HEK293 (cell line): ENCODE data around the gene FAM227B.

Experiments used
- CTCF ChIA-PET: fragments of 350-600 bp; formaldehyde crosslinking; extraction: SDS; loops from one replicate; lab custom pipeline; 2021; ENCODE audit warnings: antibody characterized with exemption; lab: Yijun Ruan, JAX
- POLR2A ChIA-PET: fragments of 300-600 bp; formaldehyde crosslinking; extraction: SDS; loops from one replicate; lab custom pipeline; 2020; ENCODE audit warnings: antibody characterized with exemption, inconsistent platforms; lab: Yijun Ruan, JAX
- H3K27ac ChIP-seq: fragments of 200-500 bp; sonication (Bioruptor generic); 2 replicates; pipeline ENCODE4 v1.5.1; 2014; ENCODE audit warnings: low read depth, low read length, control low read depth, inconsistent platforms; ENCODE audit errors: extremely low read depth
- H3K36me3 ChIP-seq, 2 experiments: fragments of 200-500 bp in 1 of 2; sonication (Bioruptor generic) in 1 of 2; 1 replicate in 1 of 2; 2 replicates in 1 of 2; pipeline ENCODE4 v1.5.1; 2014 to 2017; ENCODE audit warnings: inconsistent platforms in 2 of 2, low read length in 2 of 2; ENCODE audit not compliant: control insufficient read depth in 2 of 2, insufficient read depth in 1 of 2
- H3K4me1 ChIP-seq: fragments of 200-500 bp; sonication (Bioruptor generic); 2 replicates; pipeline ENCODE4 v1.5.1; 2014; ENCODE audit warnings: mild to moderate bottlenecking, low read length, inconsistent platforms; ENCODE audit not compliant: control insufficient read depth, insufficient read depth
- H3K4me3 ChIP-seq: 2 replicates; pipeline ENCODE4 v1.5.1; 2011; ENCODE audit warnings: low read depth, mild to moderate bottlenecking, control low read depth, low read length, moderate library complexity
- H3K9me3 ChIP-seq: fragments of 200-500 bp; sonication (Bioruptor generic); 2 replicates; pipeline ENCODE4 v1.5.1; 2014; ENCODE audit warnings: low read depth, low read length, inconsistent platforms; ENCODE audit not compliant: control insufficient read depth, insufficient read depth
- KLF16 ChIP-seq: fragments of 450-650 bp; formaldehyde crosslinking; IDR thresholded peaks from 2 replicates; pipeline ENCODE4 v1.5.1; 2017; ENCODE audit warnings: missing biosample characterization, missing genetic modification characterization
- KLF7 ChIP-seq: fragments of 450-650 bp; formaldehyde crosslinking; IDR thresholded peaks from 2 replicates; pipeline ENCODE4 v1.5.1; 2016; ENCODE audit warnings: missing biosample characterization, missing genetic modification characterization, borderline replicate concordance
- MZF1 ChIP-seq: fragments of 450-650 bp; formaldehyde crosslinking; IDR thresholded peaks from 2 replicates; pipeline ENCODE4 v1.5.1; 2017; ENCODE audit warnings: missing biosample characterization, missing genetic modification characterization, borderline replicate concordance
- ZBTB44 ChIP-seq: fragments of 450-650 bp; IDR thresholded peaks from 2 replicates; pipeline ENCODE4 v1.5.1; 2018; ENCODE audit warnings: missing biosample characterization, mild to moderate bottlenecking, missing genetic modification characterization
- ZNF10 ChIP-seq: fragments of 450-650 bp; formaldehyde crosslinking; IDR thresholded peaks from 2 replicates; pipeline ENCODE4 v1.5.1; 2017; ENCODE audit warnings: missing biosample characterization, missing genetic modification characterization
- ZNF132 ChIP-seq: fragments of 450-650 bp; formaldehyde crosslinking; IDR thresholded peaks from 2 replicates; pipeline ENCODE4 v1.5.1; 2017; ENCODE audit warnings: missing biosample characterization, missing genetic modification characterization, borderline replicate concordance
- ZNF140 ChIP-seq: fragments of 450-650 bp; formaldehyde crosslinking; IDR thresholded peaks from 2 replicates; pipeline ENCODE4 v1.5.1; 2016; ENCODE audit warnings: missing biosample characterization, missing genetic modification characterization
- ZNF248 ChIP-seq: fragments of 450-650 bp; formaldehyde crosslinking; IDR thresholded peaks from 2 replicates; pipeline ENCODE4 v1.5.1; 2017; ENCODE audit warnings: missing biosample characterization, missing genetic modification characterization
- ZNF555 ChIP-seq: fragments of 450-650 bp; formaldehyde crosslinking; conservative IDR thresholded peaks from 2 replicates; pipeline ENCODE4 v1.5.1; 2017; ENCODE audit warnings: missing biosample characterization, mild to moderate bottlenecking, missing genetic modification characterization, inconsistent platforms
- ZNF596 ChIP-seq: fragments of 450-650 bp; IDR thresholded peaks from 2 replicates; pipeline ENCODE4 v1.5.0; 2018; ENCODE audit warnings: missing biosample characterization, mild to moderate bottlenecking, missing genetic modification characterization, moderate library complexity
- ZNF624 ChIP-seq: fragments of 450-650 bp; formaldehyde crosslinking; IDR thresholded peaks from 2 replicates; pipeline ENCODE4 v1.5.1; 2017; ENCODE audit warnings: missing biosample characterization, missing genetic modification characterization
- ZNF654 ChIP-seq: fragments of 450-650 bp; formaldehyde crosslinking; IDR thresholded peaks from 2 replicates; pipeline ENCODE4 v1.5.1; 2016; ENCODE audit warnings: low read depth, missing biosample characterization, missing genetic modification characterization
- ZNF777 ChIP-seq: fragments of 450-650 bp; formaldehyde crosslinking; IDR thresholded peaks from 2 replicates; pipeline ENCODE4 v1.5.1; 2017; ENCODE audit warnings: missing biosample characterization, missing genetic modification characterization, borderline replicate concordance
- ZSCAN16 ChIP-seq: fragments of 450-650 bp; formaldehyde crosslinking; IDR thresholded peaks from 2 replicates; pipeline ENCODE4 v1.5.1; 2016; ENCODE audit warnings: missing biosample characterization, missing genetic modification characterization
- TF ChIP-seq, protein P1 (sequence below): fragments of 450-650 bp; formaldehyde crosslinking; IDR thresholded peaks from 2 replicates; pipeline ENCODE4; 2016; ENCODE audit warnings: missing biosample characterization, missing genetic modification characterization
- TF ChIP-seq, protein P2 (sequence below): fragments of 450-650 bp; formaldehyde crosslinking; IDR thresholded peaks from 2 replicates; pipeline ENCODE4 v1.5.1; 2016; ENCODE audit warnings: missing biosample characterization, missing genetic modification characterization, low read depth
- TF ChIP-seq, protein P3 (sequence below): fragments of 450-650 bp; formaldehyde crosslinking; conservative IDR thresholded peaks from 2 replicates; pipeline ENCODE4 v1.5.1; 2016; ENCODE audit warnings: low read depth, missing biosample characterization, missing genetic modification characterization
- TF ChIP-seq, protein P4 (sequence below): fragments of 450-650 bp; formaldehyde crosslinking; IDR thresholded peaks from 2 replicates; pipeline ENCODE4 v1.5.1; 2016; ENCODE audit warnings: missing biosample characterization, missing genetic modification characterization
- TF ChIP-seq, protein P5 (sequence below): fragments of 450-650 bp; formaldehyde crosslinking; IDR thresholded peaks from 2 replicates; pipeline ENCODE4 v1.5.1; 2016; ENCODE audit warnings: missing biosample characterization, missing genetic modification characterization

Gene FAM227B

GRCh38 chr15:49644364-49644794, 23.8 kb upstream of the FAM227B start (continued):
- TF ChIP-seq ZNF555 (tag by site-specific recombination) (no peak), ZNF248 (no peak), ZNF140 (tag by site-specific recombination) (peak; percentile 18; the same call in 1 of the 2 replicates), ZNF777 (tag by site-specific recombination) (no peak)
- TF ChIP-seq, protein P1, sequence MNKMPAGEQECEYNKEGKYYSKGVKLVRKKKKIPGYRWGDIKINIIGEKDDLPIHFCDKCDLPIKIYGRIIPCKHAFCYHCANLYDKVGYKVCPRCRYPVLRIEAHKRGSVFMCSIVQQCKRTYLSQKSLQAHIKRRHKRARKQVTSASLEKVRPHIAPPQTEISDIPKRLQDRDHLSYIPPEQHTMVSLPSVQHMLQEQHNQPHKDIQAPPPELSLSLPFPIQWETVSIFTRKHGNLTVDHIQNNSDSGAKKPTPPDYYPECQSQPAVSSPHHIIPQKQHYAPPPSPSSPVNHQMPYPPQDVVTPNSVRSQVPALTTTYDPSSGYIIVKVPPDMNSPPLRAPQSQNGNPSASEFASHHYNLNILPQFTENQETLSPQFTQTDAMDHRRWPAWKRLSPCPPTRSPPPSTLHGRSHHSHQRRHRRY (tag by site-specific recombination): no peak
- TF ChIP-seq, protein P2, sequence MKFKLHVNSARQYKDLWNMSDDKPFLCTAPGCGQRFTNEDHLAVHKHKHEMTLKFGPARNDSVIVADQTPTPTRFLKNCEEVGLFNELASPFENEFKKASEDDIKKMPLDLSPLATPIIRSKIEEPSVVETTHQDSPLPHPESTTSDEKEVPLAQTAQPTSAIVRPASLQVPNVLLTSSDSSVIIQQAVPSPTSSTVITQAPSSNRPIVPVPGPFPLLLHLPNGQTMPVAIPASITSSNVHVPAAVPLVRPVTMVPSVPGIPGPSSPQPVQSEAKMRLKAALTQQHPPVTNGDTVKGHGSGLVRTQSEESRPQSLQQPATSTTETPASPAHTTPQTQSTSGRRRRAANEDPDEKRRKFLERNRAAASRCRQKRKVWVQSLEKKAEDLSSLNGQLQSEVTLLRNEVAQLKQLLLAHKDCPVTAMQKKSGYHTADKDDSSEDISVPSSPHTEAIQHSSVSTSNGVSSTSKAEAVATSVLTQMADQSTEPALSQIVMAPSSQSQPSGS (tag by site-specific recombination): peak; percentile 58
- TF ChIP-seq, protein P3, sequence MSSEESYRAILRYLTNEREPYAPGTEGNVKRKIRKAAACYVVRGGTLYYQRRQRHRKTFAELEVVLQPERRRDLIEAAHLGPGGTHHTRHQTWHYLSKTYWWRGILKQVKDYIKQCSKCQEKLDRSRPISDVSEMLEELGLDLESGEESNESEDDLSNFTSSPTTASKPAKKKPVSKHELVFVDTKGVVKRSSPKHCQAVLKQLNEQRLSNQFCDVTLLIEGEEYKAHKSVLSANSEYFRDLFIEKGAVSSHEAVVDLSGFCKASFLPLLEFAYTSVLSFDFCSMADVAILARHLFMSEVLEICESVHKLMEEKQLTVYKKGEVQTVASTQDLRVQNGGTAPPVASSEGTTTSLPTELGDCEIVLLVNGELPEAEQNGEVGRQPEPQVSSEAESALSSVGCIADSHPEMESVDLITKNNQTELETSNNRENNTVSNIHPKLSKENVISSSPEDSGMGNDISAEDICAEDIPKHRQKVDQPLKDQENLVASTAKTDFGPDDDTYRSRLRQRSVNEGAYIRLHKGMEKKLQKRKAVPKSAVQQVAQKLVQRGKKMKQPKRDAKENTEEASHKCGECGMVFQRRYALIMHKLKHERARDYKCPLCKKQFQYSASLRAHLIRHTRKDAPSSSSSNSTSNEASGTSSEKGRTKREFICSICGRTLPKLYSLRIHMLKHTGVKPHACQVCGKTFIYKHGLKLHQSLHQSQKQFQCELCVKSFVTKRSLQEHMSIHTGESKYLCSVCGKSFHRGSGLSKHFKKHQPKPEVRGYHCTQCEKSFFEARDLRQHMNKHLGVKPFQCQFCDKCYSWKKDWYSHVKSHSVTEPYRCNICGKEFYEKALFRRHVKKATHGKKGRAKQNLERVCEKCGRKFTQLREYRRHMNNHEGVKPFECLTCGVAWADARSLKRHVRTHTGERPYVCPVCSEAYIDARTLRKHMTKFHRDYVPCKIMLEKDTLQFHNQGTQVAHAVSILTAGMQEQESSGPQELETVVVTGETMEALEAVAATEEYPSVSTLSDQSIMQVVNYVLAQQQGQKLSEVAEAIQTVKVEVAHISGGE (tag by site-specific recombination): no peak

DNA sequence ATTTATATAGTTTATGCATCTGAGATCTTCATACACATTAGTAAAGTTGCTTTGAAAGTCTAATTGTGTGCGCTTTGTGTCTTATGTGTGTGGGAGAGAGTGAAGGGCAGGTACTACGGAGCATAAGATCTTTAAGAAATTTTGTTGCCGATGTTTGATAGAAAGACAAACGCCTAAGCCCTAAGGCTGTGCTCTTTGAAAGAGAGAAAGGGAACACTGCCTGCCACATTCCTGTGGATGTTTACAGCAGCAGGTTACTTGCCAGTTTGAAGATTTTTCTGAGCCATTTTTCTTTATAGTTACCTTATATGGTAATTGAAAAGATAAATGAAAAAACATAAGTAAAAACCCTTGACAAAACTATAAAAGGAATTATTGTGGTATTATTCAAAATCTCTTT, 17.2 kb upstream of the FAM227B start:
- no peak overlapping the region for H3K4me3 ChIP-seq
- ChIA-PET CTCF (no interaction called here), POLR2A (no interaction called here)
- no peak overlapping the region for H3K27ac ChIP-seq
- H3K36me3 ChIP-seq: peaks cover 4 to 7% of the 10 kb centered on the region in 2 experiments; a peak in 2 of 3 replicates
- H3K4me1 ChIP-seq: no peaks in the 10 kb centered on the region
- H3K9me3 ChIP-seq: no peaks in the 10 kb centered on the region
- TF ChIP-seq KLF7 (tag by site-specific recombination) (no peak), ZNF654 (no peak)

- Histone ChIP-seq H3K27ac (no peak overlapping the region), H3K36me3 (peaks cover 0 to 11% of the 10 kb centered on the region in 2 experiments; a peak in 2 of 3 replicates), H3K4me3 (no peak overlapping the region), H3K4me1 (no peaks in the 10 kb centered on the region), H3K9me3 (no peaks in the 10 kb centered on the region)
- ChIA-PET POLR2A (no interaction called here), CTCF (no interaction called here)
- TF ChIP-seq ZNF132 (no peak), MZF1 (tag by site-specific recombination) (no peak), ZNF555 (tag by site-specific recombination) (no peak), ZBTB44 (tag by site-specific recombination) (no peak), ZNF10 (tag by site-specific recombination) (no peak), ZNF596 (no peak), KLF16 (tag by site-specific recombination) (no peak), ZNF624 (tag by site-specific recombination) (no peak), ZSCAN16 (tag by site-specific recombination) (no peak)
- TF ChIP-seq, protein P4, sequence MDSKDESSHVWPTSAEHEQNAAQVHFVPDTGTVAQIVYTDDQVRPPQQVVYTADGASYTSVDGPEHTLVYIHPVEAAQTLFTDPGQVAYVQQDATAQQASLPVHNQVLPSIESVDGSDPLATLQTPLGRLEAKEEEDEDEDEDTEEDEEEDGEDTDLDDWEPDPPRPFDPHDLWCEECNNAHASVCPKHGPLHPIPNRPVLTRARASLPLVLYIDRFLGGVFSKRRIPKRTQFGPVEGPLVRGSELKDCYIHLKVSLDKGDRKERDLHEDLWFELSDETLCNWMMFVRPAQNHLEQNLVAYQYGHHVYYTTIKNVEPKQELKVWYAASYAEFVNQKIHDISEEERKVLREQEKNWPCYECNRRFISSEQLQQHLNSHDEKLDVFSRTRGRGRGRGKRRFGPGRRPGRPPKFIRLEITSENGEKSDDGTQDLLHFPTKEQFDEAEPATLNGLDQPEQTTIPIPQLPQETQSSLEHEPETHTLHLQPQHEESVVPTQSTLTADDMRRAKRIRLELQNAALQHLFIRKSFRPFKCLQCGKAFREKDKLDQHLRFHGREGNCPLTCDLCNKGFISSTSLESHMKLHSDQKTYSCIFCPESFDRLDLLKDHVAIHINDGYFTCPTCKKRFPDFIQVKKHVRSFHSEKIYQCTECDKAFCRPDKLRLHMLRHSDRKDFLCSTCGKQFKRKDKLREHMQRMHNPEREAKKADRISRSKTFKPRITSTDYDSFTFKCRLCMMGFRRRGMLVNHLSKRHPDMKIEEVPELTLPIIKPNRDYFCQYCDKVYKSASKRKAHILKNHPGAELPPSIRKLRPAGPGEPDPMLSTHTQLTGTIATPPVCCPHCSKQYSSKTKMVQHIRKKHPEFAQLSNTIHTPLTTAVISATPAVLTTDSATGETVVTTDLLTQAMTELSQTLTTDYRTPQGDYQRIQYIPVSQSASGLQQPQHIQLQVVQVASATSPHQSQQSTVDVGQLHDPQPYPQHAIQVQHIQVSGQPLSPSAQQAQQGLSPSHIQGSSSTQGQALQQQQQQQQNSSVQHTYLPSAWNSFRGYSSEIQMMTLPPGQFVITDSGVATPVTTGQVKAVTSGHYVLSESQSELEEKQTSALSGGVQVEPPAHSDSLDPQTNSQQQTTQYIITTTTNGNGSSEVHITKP (tag by site-specific recombination): no peak
- TF ChIP-seq, protein P5, sequence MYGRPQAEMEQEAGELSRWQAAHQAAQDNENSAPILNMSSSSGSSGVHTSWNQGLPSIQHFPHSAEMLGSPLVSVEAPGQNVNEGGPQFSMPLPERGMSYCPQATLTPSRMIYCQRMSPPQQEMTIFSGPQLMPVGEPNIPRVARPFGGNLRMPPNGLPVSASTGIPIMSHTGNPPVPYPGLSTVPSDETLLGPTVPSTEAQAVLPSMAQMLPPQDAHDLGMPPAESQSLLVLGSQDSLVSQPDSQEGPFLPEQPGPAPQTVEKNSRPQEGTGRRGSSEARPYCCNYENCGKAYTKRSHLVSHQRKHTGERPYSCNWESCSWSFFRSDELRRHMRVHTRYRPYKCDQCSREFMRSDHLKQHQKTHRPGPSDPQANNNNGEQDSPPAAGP (tag by site-specific recombination): no peak
- TF ChIP-seq, all 188 proteins: peak for 0
Measured at GRCh38 chr15:49628379-49628778, 7.8 kb upstream of the FAM227B start.
